WTC11 (cell line): ENCODE results near the gene CD2BP2. TPM values are rescaled to one million over a fixed set of nuclear protein-coding genes. Genes with fewer than 3 reads are reported as not detected.
A peak's percentile ranks its signal among the peaks of the same experiment; 100 is the strongest.
"Not testable (repeated sequence)": the region's sequence is repeated elsewhere in the genome, so short reads cannot be mapped to it uniquely, and the experiment has no call there.

Experiments
- ATAC-seq: fragments of 200-7000 bp; cut with Tn5 transposase; 2 replicates; pipeline ENCODE4 v1.10.0; 2021; ENCODE audit warnings: mild to moderate bottlenecking, moderate library complexity
- CTCF ChIA-PET: fragments of 300-600 bp; sonication (Branson Sonifier 250); formaldehyde crosslinking; loops from one replicate; lab custom pipeline; 2021; ENCODE audit warnings: antibody characterized with exemption; lab: Charles Lee
- POLR2A ChIA-PET: fragments of 350-600 bp; sonication (Branson Sonifier 250); formaldehyde crosslinking; loops from one replicate; lab custom pipeline; 2021; ENCODE audit warnings: antibody characterized with exemption; lab: Charles Lee
- DNase-seq: peaks from one replicate; pipeline ENCODE4 v3.0.0; 2021; ENCODE audit warnings: low spot score
- H3K27ac Mint-ChIP-seq: 2 replicates; pipeline ENCODE4 v1.8.0; 2021; ENCODE audit warnings: mixed read lengths
- H3K27me3 Mint-ChIP-seq: 2 replicates; pipeline ENCODE4 v1.8.0; 2021; ENCODE audit warnings: low read depth, mild to moderate bottlenecking, moderate library complexity, mixed read lengths
- H3K36me3 Mint-ChIP-seq: 2 replicates; pipeline ENCODE4 v1.8.0; 2021; ENCODE audit warnings: mixed read lengths
- H3K4me1 Mint-ChIP-seq: 2 replicates; pipeline ENCODE4 v1.8.0; 2022; ENCODE audit warnings: mixed read lengths
- H3K4me3 Mint-ChIP-seq: 2 replicates; pipeline ENCODE4 v1.8.0; 2021; ENCODE audit warnings: mild to moderate bottlenecking, moderate library complexity, mixed read lengths
- H3K9me3 Mint-ChIP-seq: 2 replicates; pipeline ENCODE4 v1.8.0; 2021; ENCODE audit warnings: mixed read lengths
- FOXJ3 ChIP-seq: sonication (generic); formaldehyde crosslinking; IDR thresholded peaks from 2 replicates; pipeline ENCODE4 v1.9.0; 2021; ENCODE audit warnings: missing genetic modification reagents, mild to moderate bottlenecking, borderline replicate concordance
- IRF2 ChIP-seq: sonication (generic); formaldehyde crosslinking; IDR thresholded peaks from 2 replicates; pipeline ENCODE4 v1.8.0; 2022; ENCODE audit warnings: low read depth, missing genetic modification reagents, borderline replicate concordance
- MAX ChIP-seq: sonication (generic); formaldehyde crosslinking; IDR thresholded peaks from 2 replicates; pipeline ENCODE4 v1.8.0; 2022; ENCODE audit warnings: mild to moderate bottlenecking, missing genetic modification reagents
- MYBL2 ChIP-seq: sonication (generic); formaldehyde crosslinking; IDR thresholded peaks from 2 replicates; pipeline ENCODE4 v1.8.1; 2023; ENCODE audit warnings: mild to moderate bottlenecking, moderate library complexity, missing genetic modification reagents
- PRRX2 ChIP-seq: fragments of 250-450 bp; sonication (Bioruptor Pico); IDR thresholded peaks from 2 replicates; pipeline ENCODE4 v1.8.0; 2021; ENCODE audit warnings: mild to moderate bottlenecking
- RORB ChIP-seq: fragments of 250-450 bp; sonication (Bioruptor Pico); IDR thresholded peaks from 2 replicates; pipeline ENCODE4 v1.9.0; 2021; ENCODE audit warnings: mild to moderate bottlenecking
- SMAD3 ChIP-seq: sonication (generic); formaldehyde crosslinking; IDR thresholded peaks from 2 replicates; pipeline ENCODE4 v1.8.0; 2022; ENCODE audit warnings: missing genetic modification reagents, mild to moderate bottlenecking, borderline replicate concordance
- STAT6 ChIP-seq: sonication (generic); formaldehyde crosslinking; conservative IDR thresholded peaks from 2 replicates; pipeline ENCODE4 v1.8.1; 2023; ENCODE audit warnings: mild to moderate bottlenecking, low read depth, missing genetic modification reagents, moderate library complexity
- TCF7 ChIP-seq: sonication (generic); formaldehyde crosslinking; IDR thresholded peaks from 2 replicates; pipeline ENCODE4 v1.8.0; 2022; ENCODE audit warnings: mild to moderate bottlenecking, low read depth, missing genetic modification reagents, moderate library complexity
- ZNF138 ChIP-seq: sonication (generic); formaldehyde crosslinking; conservative IDR thresholded peaks from 2 replicates; pipeline ENCODE4 v1.8.1; 2022; ENCODE audit warnings: mild to moderate bottlenecking, moderate library complexity, missing genetic modification reagents
- ZNF416 ChIP-seq: fragments of 250-450 bp; sonication (Bioruptor Pico); IDR thresholded peaks from 2 replicates; pipeline ENCODE4 v1.9.0; 2021; ENCODE audit warnings: mild to moderate bottlenecking, inconsistent platforms
- ZNF671 ChIP-seq: fragments of 250-450 bp; sonication (Bioruptor Pico); IDR thresholded peaks from 2 replicates; pipeline ENCODE4 v1.8.0; 2021; ENCODE audit warnings: mild to moderate bottlenecking
- total RNA-seq: library from RNA; stranded (reverse); gene quantifications from 3 replicates; pipeline ENCODE4 v1.2.3, GENCODE V29; 2021
- TF ChIP-seq, protein P1 (sequence below): sonication (generic); formaldehyde crosslinking; IDR thresholded peaks from 2 replicates; pipeline ENCODE4 v1.8.0; 2022; ENCODE audit warnings: mild to moderate bottlenecking, missing genetic modification reagents
- TF ChIP-seq, protein P2 (sequence below): sonication (generic); formaldehyde crosslinking; IDR thresholded peaks from 2 replicates; pipeline ENCODE4 v1.8.0; 2023; ENCODE audit warnings: missing genetic modification reagents
- TF ChIP-seq, protein P3 (sequence below): sonication (generic); formaldehyde crosslinking; IDR thresholded peaks from 2 replicates; pipeline ENCODE4 v1.8.1; 2023; ENCODE audit warnings: mild to moderate bottlenecking, missing genetic modification reagents, moderate library complexity
- TF ChIP-seq, protein P4 (sequence below): sonication (generic); formaldehyde crosslinking; conservative IDR thresholded peaks from 2 replicates; pipeline ENCODE4 v1.8.1; 2022; ENCODE audit warnings: mild to moderate bottlenecking, missing genetic modification reagents

Gene CD2BP2
- total RNA-seq, 1 experiment from 2014 or later, result 56.6 TPM

DNA sequence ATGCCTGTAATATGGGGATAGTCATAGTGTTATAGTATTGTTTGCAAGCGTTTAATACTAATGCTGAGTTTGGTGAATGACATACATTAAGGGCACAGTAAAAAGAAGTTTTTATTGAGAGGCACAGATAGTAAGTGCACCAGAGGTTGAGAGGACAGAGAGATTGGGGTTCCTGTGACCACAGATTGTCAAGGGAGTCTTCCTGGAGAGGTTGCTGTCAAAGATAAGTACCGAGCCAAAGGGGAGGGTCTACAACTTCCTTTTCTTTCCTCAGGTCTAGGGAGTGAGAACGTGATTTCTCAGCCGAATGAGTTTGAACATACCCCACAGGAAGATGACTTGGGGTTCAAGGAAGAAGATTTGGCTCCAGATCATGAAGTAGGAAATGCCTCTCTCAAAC, 41.9 kb upstream of the CD2BP2 start (continued):
- TF ChIP-seq, protein P1, sequence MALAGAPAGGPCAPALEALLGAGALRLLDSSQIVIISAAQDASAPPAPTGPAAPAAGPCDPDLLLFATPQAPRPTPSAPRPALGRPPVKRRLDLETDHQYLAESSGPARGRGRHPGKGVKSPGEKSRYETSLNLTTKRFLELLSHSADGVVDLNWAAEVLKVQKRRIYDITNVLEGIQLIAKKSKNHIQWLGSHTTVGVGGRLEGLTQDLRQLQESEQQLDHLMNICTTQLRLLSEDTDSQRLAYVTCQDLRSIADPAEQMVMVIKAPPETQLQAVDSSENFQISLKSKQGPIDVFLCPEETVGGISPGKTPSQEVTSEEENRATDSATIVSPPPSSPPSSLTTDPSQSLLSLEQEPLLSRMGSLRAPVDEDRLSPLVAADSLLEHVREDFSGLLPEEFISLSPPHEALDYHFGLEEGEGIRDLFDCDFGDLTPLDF (CRISPR knock-in tag), result no peak
- TF ChIP-seq MYBL2 (CRISPR knock-in tag) (no peak), ZNF416 (no peak)
- TF ChIP-seq, protein P2, sequence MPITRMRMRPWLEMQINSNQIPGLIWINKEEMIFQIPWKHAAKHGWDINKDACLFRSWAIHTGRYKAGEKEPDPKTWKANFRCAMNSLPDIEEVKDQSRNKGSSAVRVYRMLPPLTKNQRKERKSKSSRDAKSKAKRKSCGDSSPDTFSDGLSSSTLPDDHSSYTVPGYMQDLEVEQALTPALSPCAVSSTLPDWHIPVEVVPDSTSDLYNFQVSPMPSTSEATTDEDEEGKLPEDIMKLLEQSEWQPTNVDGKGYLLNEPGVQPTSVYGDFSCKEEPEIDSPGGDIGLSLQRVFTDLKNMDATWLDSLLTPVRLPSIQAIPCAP, result no peak

DNA sequence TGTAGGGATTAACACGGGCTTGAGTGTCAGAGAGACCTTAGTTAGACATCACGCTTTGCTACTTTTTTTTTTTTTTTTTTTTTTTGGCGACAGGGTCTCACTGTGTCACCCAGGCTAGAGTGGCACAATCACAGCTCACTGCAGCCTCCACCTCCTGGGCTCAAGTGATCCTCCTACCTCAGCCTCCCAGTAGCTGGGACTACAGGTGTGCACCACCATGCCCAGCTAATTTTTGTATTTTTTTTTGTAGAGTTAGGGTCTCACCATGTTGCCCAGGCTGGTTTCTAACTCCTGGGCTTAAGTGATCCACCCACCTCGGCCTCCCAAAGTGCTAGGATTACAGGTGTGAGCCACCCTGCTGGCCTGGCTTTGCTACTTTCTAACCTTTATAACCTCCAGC, 41.5 kb upstream of the CD2BP2 start:
- ChIA-PET CTCF (interaction anchor here (0.7 to 9.3 kb wide), 7 partner anchors 11 to 284 kb away, joined by 3 to 97 read pairs (median 5); partner anchors contain the start of genes CD2BP2, DCTPP1, GDPD3 and SEPTIN1), POLR2A (interaction anchor here (1.0 to 2.0 kb wide), 3 partner anchors 11 to 21 kb away, joined by 3 to 26 read pairs (median 9); partner anchors contain the start of gene ZNF771)
- Mint-ChIP-seq H3K27ac (peak overlapping the region; percentile 70), H3K4me3 (peak overlapping the region; percentile 97), H3K4me1 (peaks cover 41% of the 10 kb centered on the region)
- not testable (repeated sequence) for ATAC-seq, H3K27me3 Mint-ChIP-seq, H3K9me3 Mint-ChIP-seq, DNase-seq, H3K36me3 Mint-ChIP-seq

- Mint-ChIP-seq H3K27me3 (peaks cover under 1% of the 10 kb centered on the region; the same call in 1 of the 2 replicates), H3K27ac (peak overlapping the region; percentile 87), H3K4me1 (peaks cover 39% of the 10 kb centered on the region), H3K36me3 (peaks cover 5% of the 10 kb centered on the region), H3K9me3 (no peaks in the 10 kb centered on the region), H3K4me3 (peak overlapping the region; percentile 97)
- DNase-seq (no peak), ATAC-seq (no peak)
- POLR2A ChIA-PET, result interaction anchor here (1.0 to 2.0 kb wide), 9 partner anchors 8 to 41 kb away, joined by 3 to 26 read pairs (median 6); partner anchors contain the start of genes CD2BP2, MYL11 and ZNF771
- TF ChIP-seq, protein P2, result no peak
- 0 out of 2 replicates have a peak, but pooled peaks have one; percentile 11 for TF ChIP-seq MAX (CRISPR knock-in tag)
- TF ChIP-seq, all 79 proteins: peak for 1
- CTCF ChIA-PET, result interaction anchor here (0.5 to 9.3 kb wide), 9 partner anchors 12 to 284 kb away, joined by 3 to 97 read pairs (median 5); partner anchors contain the start of genes CD2BP2, DCTPP1, GDPD3 and SEPTIN1
These were observed 41.0 kb upstream of the CD2BP2 start for GRCh38 chr16:30395992-30396585.

- no peaks in the 10 kb centered on the region for H3K9me3 Mint-ChIP-seq
- TF ChIP-seq, protein P3, sequence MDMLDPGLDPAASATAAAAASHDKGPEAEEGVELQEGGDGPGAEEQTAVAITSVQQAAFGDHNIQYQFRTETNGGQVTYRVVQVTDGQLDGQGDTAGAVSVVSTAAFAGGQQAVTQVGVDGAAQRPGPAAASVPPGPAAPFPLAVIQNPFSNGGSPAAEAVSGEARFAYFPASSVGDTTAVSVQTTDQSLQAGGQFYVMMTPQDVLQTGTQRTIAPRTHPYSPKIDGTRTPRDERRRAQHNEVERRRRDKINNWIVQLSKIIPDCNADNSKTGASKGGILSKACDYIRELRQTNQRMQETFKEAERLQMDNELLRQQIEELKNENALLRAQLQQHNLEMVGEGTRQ, result peak; percentile 23; the same call in 1 of the 2 replicates
- TF ChIP-seq ZNF138 (no peak), RORB (CRISPR knock-in tag) (no peak), TCF7 (no peak), MYBL2 (CRISPR knock-in tag) (peak; percentile 39; the same call in 1 of the 2 replicates), ZNF671 (no peak), FOXJ3 (no peak), PRRX2 (no peak), SMAD3 (CRISPR knock-in tag) (no peak), STAT6 (CRISPR knock-in tag) (no peak), IRF2 (no peak)
- TF ChIP-seq, protein P1 (CRISPR knock-in tag), result no peak
- TF ChIP-seq, protein P4, sequence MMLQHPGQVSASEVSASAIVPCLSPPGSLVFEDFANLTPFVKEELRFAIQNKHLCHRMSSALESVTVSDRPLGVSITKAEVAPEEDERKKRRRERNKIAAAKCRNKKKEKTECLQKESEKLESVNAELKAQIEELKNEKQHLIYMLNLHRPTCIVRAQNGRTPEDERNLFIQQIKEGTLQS, result no peak
These were observed 40.3 kb upstream of the CD2BP2 start, which contains the start of gene ZNF48 for GRCh38 chr16:30395155-30395991. TSS of gene ZNF48 (plus strand) at chr16:30395420. CDS start at chr16:30395795, 375 bp downstream.

More at GRCh38 chr16:30395155-30395991, 40.3 kb upstream of the CD2BP2 start, which contains the start of gene ZNF48:
- CTCF ChIA-PET, result interaction anchor here (0.5 to 9.3 kb wide), 18 partner anchors 9 to 283 kb away, joined by 3 to 97 read pairs (median 5); partner anchors contain the start of genes CD2BP2, DCTPP1, GDPD3 and SEPTIN1
- POLR2A ChIA-PET, result interaction anchor here (0.7 to 2.0 kb wide), 11 partner anchors 9 to 163 kb away, joined by 3 to 26 read pairs (median 5); partner anchors contain the start of genes CD2BP2, MYL11, ZNF764 and ZNF771
- H3K36me3 Mint-ChIP-seq, result peaks cover 5% of the 10 kb centered on the region
- H3K4me3 Mint-ChIP-seq, result peak within 1 kb of the TSS; percentile 97
- DNase-seq, result peak; percentile 85
- H3K4me1 Mint-ChIP-seq, result peaks cover 36% of the 10 kb centered on the region
- H3K27ac Mint-ChIP-seq, result peak within 1 kb of the TSS; percentile 98
- peak; percentile 81 for ATAC-seq
- peaks cover 4% of the 10 kb centered on the region; the same call in 1 of the 2 replicates for H3K27me3 Mint-ChIP-seq
